CD4-positive, alpha-beta T cell (primary cell): ENCODE results near the gene GALE. TPM values are rescaled to one million over a fixed set of nuclear protein-coding genes. Genes with fewer than 3 reads are reported as not detected.

Experiments used
- ATAC-seq: fragments of 200-7000 bp; cut with Tn5 transposase; one replicate; pipeline ENCODE4 v1.10.0; 2022; ENCODE audit warnings: mild to moderate bottlenecking; ENCODE audit not compliant: poor library complexity
- CTCF ChIA-PET: fragments of 350-600 bp; sonication (Branson Sonifier 250); formaldehyde crosslinking; loops from one replicate; lab custom pipeline; 2021; ENCODE audit warnings: antibody characterized with exemption, inconsistent platforms; lab: Charles Lee
- POLR2A ChIA-PET: fragments of 350-600 bp; sonication (Branson Sonifier 250); formaldehyde crosslinking; loops from one replicate; lab custom pipeline; 2021; ENCODE audit warnings: antibody characterized with exemption, inconsistent platforms; lab: Charles Lee
- DNase-seq, 14 experiments: peaks; one replicate each; pipeline ENCODE4 v3.0.0-alpha.2; 2013 to 2020; ENCODE audit warnings: mixed read lengths in 2 of 14
- H3K27ac ChIP-seq, 2 donors: one replicate each; pipeline versions ENCODE4 v1.5.1 to v1.7.0; 2013; ENCODE audit warnings: low read length in 2 of 2, low read depth in 1 of 2, mild to moderate bottlenecking in 1 of 2
- H3K27me3 ChIP-seq, 2 experiments: 1 replicate in 1 of 2; 2 replicates in 1 of 2; pipeline versions ENCODE4 v1.6.1 to v1.7.0; 2013; ENCODE audit warnings: low read length in 2 of 2, control low read depth in 1 of 2, mild to moderate bottlenecking in 1 of 2, moderate library complexity in 1 of 2; ENCODE audit not compliant: insufficient read depth in 2 of 2, control insufficient read depth in 1 of 2
- H3K36me3 ChIP-seq: one replicate; pipeline ENCODE4 v1.6.1; 2013; ENCODE audit warnings: low read length, control low read depth; ENCODE audit not compliant: insufficient read depth
- H3K4me1 ChIP-seq: one replicate; pipeline ENCODE4 v1.6.1; 2013; ENCODE audit warnings: low read length, control low read depth; ENCODE audit not compliant: insufficient read depth
- H3K4me3 ChIP-seq: one replicate; pipeline ENCODE4 v1.5.1; 2013; ENCODE audit warnings: mild to moderate bottlenecking, low read length, moderate library complexity
- H3K9me3 ChIP-seq, 2 experiments: 1 replicate in 1 of 2; 2 replicates in 1 of 2; pipeline versions ENCODE4 v1.6.1 to v1.7.0; 2013; ENCODE audit warnings: low read length in 2 of 2, mild to moderate bottlenecking in 2 of 2, control low read depth in 1 of 2, moderate library complexity in 1 of 2; ENCODE audit not compliant: control insufficient read depth in 1 of 2, insufficient read depth in 1 of 2
- H3K27ac Mint-ChIP-seq: one replicate; pipeline ENCODE4 v1.8.0; 2020; ENCODE audit warnings: mixed read lengths
- H3K27me3 Mint-ChIP-seq: one replicate; pipeline ENCODE4 v1.8.0; 2021; ENCODE audit warnings: mixed read lengths
- H3K36me3 Mint-ChIP-seq: one replicate; pipeline ENCODE4 v1.8.0; 2021; ENCODE audit warnings: low read depth, mixed read lengths
- H3K4me1 Mint-ChIP-seq: one replicate; pipeline ENCODE4 v1.8.0; 2021; ENCODE audit warnings: low read depth, mixed read lengths
- H3K4me3 Mint-ChIP-seq: one replicate; pipeline ENCODE4 v1.8.0; 2020; ENCODE audit warnings: mild to moderate bottlenecking, mixed read lengths
- H3K9me3 Mint-ChIP-seq: one replicate; pipeline ENCODE4 v1.8.0; 2020; ENCODE audit warnings: mixed read lengths
- intact Hi-C, 2 experiments: fragments of 100-400 bp; cut with DNase I in 1 of 2; cut with micrococcal nuclease in 1 of 2; formaldehyde crosslinking; loops; one replicate each; pipeline versions ENCODE4 v1.15.1 to v1.9.0; 2023 to 2025; cut with DNase I, micrococcal nuclease
- total RNA-seq, 174 experiments: library from RNA in 2 of 174; stranded (reverse) in 2 of 174; gene quantifications; one replicate each; pipeline ENCODE4 v1.2.3 and lab custom pipeline; 2021 to 2026
- TF ChIP-seq, protein P1 (sequence below): fragments of 200-600 bp; IDR thresholded peaks from one replicate; pipeline ENCODE4 v1.8.0; 2022; ENCODE audit warnings: antibody characterized with exemption, mild to moderate bottlenecking

Gene GALE
- total RNA-seq, 2 experiments from 2014 or later: 5.4 to 6.9 TPM

DNA sequence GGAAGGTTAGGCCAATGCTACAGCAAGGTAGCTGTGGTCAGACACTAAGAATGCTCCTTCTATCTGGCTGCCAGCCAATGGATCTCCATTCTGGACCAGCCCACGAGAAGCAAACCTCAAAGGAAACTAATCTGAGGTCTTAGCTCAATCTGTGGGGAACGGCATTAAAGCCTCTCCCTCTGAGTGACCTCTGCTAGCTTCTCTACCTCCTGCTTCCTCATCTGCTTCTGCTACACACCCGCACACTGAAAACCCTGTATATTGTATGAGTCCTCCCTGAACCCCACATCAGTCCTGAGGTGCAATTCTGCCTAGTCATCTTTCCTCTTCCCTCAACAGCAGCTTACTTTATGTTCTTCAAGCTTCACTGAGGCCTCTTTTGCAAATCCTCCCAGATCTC is 6.9 kb upstream of the GALE start:
- H3K4me3 Mint-ChIP-seq: no peak overlapping the region
- Histone ChIP-seq H3K9me3 (no peaks in the 10 kb centered on the region), H3K27me3 (no peaks in the 10 kb centered on the region), H3K36me3 (peaks cover 15% of the 10 kb centered on the region), H3K4me3 (no peak overlapping the region), H3K4me1 (peaks cover 16% of the 10 kb centered on the region), H3K27ac (no peak overlapping the region)
- H3K27ac Mint-ChIP-seq: no peak overlapping the region
- no peak for DNase-seq
- intact Hi-C loops: loop anchor here in 1 of 2 experiments (10.0 kb wide), 2 partner anchors 147 to 443 kb away; partner anchors contain the start of genes PNRC2 and ZNF436
- ChIA-PET CTCF (interaction anchor here (0.8 kb wide), 1 partner anchor 35 kb away, joined by 3 read pairs; no protein-coding TSS in a partner anchor), POLR2A (no interaction called here)
- no peaks in the 10 kb centered on the region for H3K27me3 Mint-ChIP-seq
- peaks cover 14% of the 10 kb centered on the region for H3K4me1 Mint-ChIP-seq
- ATAC-seq: no peak
- H3K9me3 Mint-ChIP-seq: no peaks in the 10 kb centered on the region
- TF ChIP-seq, protein P1, sequence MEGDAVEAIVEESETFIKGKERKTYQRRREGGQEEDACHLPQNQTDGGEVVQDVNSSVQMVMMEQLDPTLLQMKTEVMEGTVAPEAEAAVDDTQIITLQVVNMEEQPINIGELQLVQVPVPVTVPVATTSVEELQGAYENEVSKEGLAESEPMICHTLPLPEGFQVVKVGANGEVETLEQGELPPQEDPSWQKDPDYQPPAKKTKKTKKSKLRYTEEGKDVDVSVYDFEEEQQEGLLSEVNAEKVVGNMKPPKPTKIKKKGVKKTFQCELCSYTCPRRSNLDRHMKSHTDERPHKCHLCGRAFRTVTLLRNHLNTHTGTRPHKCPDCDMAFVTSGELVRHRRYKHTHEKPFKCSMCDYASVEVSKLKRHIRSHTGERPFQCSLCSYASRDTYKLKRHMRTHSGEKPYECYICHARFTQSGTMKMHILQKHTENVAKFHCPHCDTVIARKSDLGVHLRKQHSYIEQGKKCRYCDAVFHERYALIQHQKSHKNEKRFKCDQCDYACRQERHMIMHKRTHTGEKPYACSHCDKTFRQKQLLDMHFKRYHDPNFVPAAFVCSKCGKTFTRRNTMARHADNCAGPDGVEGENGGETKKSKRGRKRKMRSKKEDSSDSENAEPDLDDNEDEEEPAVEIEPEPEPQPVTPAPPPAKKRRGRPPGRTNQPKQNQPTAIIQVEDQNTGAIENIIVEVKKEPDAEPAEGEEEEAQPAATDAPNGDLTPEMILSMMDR: no peak
- peaks cover 43% of the 10 kb centered on the region for H3K36me3 Mint-ChIP-seq

DNA sequence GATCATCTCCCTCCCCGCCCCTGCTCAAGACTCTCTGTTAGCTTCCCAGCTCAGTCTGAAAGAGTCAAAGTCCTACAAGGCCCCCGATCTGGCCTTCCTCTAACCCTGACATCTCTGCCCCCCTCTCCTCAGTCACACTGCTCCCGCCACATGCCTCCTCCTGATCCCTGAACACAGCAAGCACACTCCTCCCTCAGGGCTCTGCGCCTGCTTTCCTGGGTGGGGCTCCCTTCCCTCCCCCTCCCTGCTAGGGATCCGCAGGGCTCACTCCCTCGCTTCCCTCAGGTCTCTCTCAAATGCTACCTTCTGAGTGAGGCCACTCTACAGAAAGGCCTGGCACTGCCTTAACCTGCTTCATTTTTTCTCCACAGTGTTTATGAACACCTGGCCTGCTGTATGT is 5.7 kb upstream of the GALE start:
- Mint-ChIP-seq H3K27ac (no peak overlapping the region), H3K4me3 (no peak overlapping the region), H3K9me3 (no peaks in the 10 kb centered on the region), H3K36me3 (peaks cover 32% of the 10 kb centered on the region), H3K4me1 (peaks cover 16% of the 10 kb centered on the region), H3K27me3 (no peaks in the 10 kb centered on the region)
- ATAC-seq (no peak), DNase-seq (no peak)
- CTCF ChIA-PET: no interaction called here
- intact Hi-C loops: loop anchor here in 1 of 2 experiments (10.0 kb wide), 2 partner anchors 149 to 441 kb away; partner anchors contain the start of genes PNRC2 and ZNF436
- Histone ChIP-seq H3K27ac (no peak overlapping the region), H3K4me1 (peaks cover 24% of the 10 kb centered on the region), H3K27me3 (no peaks in the 10 kb centered on the region), H3K9me3 (no peaks in the 10 kb centered on the region), H3K36me3 (peaks cover 10% of the 10 kb centered on the region), H3K4me3 (no peak overlapping the region)
- TF ChIP-seq, protein P1: no peak
- POLR2A ChIA-PET: interaction anchor here (0.6 kb wide), 1 partner anchor 731 kb away, joined by 3 read pairs; no protein-coding TSS in a partner anchor

DNA sequence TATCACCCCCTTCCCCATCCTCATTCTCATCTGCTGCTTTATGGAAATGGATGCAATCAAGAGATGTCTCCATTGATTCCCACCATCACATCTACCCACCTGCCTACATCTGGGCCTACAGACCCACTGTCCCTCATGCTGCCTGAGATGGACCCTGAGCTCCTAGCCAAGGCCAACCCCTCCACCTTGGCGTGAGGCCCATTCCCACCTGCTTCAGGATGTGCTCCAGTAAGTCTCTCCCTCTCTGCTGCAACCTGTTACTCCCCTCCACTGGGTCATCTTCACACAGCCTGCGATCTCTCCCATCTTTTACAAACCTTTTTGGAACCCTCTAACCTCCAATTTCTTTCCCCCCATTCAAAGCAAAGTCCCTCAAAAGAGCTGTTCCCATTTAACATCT is 4.5 kb upstream of the GALE start:
- ATAC-seq: no peak
- H3K27ac ChIP-seq: no peak overlapping the region
- H3K27me3 ChIP-seq: no peaks in the 10 kb centered on the region
- Mint-ChIP-seq H3K27ac (no peak overlapping the region), H3K27me3 (no peaks in the 10 kb centered on the region), H3K36me3 (peaks cover 28% of the 10 kb centered on the region), H3K9me3 (no peaks in the 10 kb centered on the region), H3K4me3 (no peak overlapping the region), H3K4me1 (peaks cover 16% of the 10 kb centered on the region)
- H3K4me3 ChIP-seq: no peak overlapping the region
- TF ChIP-seq, protein P1: no peak
- ChIA-PET CTCF (no interaction called here), POLR2A (no interaction called here)
- no peaks in the 10 kb centered on the region for H3K9me3 ChIP-seq
- DNase-seq: no peak
- H3K36me3 ChIP-seq: peaks cover 7% of the 10 kb centered on the region
- intact Hi-C loops: loop anchor here in 1 of 2 experiments (10.0 kb wide), 2 partner anchors 150 to 440 kb away; partner anchors contain the start of genes PNRC2 and ZNF436
- peaks cover 19% of the 10 kb centered on the region for H3K4me1 ChIP-seq
